Subcutaneous preadipocyte (primary cell): ENCODE data around the gene MAP2K7. TPM values are rescaled to one million over a fixed set of nuclear protein-coding genes. Genes with fewer than 3 reads are reported as not detected.

Experiments
- total RNA-seq: library from RNA; depleted of rRNA; stranded (reverse); fragments of >200 nt; gene quantifications from 2 replicates; pipeline ENCODE4 v1.2.3, GENCODE V29; 2012

MAP2K7 gene
- total RNA-seq = 8.5 and 14.1 TPM in 2 replicates

DNA sequence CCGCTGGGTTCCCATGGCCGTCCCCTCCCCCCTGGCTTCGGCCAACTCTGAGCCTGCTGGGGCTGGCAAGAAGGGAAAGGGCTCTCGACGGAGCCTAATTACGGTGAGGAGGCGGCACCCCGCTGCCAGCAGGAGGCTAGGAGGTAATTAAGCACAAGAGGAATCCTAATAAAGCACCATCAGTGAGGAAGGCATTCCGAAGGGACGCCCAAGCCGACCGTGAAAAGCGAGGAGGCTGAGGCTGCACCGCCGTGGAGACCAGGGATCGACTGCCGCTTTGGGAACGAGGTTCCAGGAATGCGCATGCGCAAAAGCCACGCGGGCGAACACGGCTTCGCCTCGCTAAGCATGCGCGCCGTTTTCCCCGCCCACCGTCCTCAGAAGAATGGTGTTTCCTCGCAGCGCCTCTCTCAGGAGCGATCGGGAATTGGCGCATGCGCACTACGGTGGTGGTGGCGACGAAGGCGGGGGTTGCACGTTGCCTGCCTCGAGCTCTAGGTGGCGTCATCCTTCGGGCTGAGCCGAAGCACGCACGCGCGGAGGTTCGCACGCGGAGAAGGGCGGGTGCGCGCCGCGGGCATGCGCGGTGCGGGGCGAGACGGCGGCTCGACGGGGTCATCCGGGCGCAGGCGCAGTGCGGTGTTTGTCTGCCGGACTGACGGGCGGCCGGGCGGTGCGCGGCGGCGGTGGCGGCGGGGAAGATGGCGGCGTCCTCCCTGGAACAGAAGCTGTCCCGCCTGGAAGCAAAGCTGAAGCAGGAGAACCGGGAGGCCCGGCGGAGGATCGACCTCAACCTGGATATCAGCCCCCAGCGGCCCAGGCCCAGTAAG, at the start of gene MAP2K7:
MAP2K7 (plus strand) TSS at position 634 of the 830 bp plus-strand sequence; CDS start at position 702, 68 bp downstream.

DNA sequence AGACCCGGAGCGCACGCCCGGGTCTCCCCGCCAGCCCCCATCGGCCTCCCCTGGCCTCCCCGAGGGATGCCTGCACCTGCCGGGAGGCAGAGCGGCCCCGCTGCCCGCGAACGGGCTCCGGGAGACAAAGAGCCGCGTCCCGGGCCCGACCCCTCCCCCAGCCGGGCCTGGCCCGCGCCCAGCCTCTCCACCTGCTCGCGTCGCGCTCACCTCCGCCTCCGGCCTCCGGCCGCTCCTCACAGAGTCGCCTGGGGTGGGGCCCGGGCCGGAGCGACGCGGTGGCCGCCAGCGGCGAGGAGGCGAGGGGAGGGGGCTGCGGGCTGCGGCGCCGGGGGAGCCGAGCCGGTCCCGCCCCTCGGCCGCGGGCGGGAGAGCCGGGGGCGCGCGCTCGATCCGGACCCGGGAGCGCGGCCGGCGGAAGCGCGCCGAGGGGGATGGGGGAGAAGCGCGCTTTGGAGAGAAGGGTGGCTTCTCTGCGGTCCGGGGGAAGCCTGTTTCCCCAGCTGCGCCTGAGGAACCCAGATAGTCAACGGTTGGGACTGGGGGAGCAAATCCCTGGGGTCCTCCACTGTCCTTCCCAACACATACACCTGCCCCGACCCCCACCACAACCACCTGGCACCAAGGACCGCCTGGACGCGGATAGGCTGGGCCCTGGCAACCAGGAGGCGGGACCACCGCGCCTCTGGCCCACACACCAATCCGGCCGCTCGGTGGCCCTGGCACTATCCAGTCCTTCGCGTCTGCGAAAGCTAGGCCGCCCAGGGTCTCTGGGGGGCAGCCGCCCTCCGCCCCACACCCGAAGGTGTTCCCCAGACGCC, 29.4 kb upstream of the MAP2K7 start, which contains the start of gene PRR36:
PRR36 (minus strand) TSS at position 315 of the 821 bp plus-strand sequence. CDS start 701 bp downstream, outside the sequence.

DNA sequence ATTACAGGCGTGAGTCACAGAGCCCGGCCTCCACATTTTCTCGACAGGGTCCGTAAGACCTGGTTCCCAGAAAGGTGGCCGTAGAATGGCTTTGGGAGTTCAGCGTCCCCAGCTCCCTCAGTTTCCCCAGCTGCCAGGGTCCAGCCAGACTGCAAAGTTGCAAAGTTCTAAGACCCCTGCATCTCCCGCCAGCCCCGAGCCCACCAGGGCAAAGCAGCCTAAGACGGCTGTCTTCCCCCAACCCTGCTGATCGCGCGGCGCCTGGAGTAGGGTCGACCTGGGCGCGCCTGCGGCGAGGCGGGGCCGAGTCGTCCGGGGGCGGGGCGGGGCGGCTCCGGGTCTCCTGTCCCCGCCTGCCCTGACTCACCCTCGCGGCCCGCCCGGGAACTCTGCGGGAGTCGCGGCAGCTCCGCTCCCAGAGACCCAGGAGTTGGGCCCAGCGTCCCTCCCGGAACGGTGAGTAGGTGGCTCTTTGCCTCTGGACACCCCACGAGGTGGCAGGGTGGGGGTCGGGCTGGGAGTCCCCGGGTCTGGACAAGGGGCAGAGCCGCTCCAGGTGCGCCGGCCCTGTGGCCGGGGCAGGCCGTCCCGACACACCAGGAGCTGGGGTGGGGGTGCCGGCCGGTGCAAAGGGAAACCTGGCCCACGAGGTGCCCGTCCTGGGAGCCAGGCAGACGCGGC, 15.4 kb upstream of the MAP2K7 start, which contains the start of gene LRRC8E:
LRRC8E (plus strand) TSS at position 366 of the 681 bp plus-strand sequence. CDS start 7,094 bp downstream, outside the sequence.

DNA sequence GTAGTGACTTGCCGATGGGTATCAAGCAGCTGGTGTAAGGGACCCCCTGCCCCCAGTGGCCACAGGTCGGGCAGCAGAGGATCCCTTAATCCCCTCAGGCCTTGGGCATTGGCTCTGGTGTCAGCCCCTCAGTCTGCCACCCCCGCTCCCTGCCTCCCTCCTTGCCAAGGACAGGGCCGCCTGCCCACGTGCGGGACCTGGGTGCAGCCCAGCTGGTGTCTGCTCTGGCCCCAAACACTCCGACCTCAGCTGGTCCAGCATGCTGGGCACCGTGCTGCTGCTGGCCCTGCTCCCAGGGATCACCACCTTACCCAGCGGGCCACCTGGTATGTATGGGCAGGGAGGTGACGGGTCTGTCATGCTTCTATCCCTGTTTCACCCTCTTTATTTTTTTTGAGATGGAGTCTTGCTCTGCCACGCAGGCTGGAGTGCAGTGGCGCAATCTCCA, 10.9 kb downstream of the MAP2K7 start, which contains the start of gene TGFBR3L:
TGFBR3L (plus strand) TSS at position 233 of the 448 bp plus-strand sequence.

DNA sequence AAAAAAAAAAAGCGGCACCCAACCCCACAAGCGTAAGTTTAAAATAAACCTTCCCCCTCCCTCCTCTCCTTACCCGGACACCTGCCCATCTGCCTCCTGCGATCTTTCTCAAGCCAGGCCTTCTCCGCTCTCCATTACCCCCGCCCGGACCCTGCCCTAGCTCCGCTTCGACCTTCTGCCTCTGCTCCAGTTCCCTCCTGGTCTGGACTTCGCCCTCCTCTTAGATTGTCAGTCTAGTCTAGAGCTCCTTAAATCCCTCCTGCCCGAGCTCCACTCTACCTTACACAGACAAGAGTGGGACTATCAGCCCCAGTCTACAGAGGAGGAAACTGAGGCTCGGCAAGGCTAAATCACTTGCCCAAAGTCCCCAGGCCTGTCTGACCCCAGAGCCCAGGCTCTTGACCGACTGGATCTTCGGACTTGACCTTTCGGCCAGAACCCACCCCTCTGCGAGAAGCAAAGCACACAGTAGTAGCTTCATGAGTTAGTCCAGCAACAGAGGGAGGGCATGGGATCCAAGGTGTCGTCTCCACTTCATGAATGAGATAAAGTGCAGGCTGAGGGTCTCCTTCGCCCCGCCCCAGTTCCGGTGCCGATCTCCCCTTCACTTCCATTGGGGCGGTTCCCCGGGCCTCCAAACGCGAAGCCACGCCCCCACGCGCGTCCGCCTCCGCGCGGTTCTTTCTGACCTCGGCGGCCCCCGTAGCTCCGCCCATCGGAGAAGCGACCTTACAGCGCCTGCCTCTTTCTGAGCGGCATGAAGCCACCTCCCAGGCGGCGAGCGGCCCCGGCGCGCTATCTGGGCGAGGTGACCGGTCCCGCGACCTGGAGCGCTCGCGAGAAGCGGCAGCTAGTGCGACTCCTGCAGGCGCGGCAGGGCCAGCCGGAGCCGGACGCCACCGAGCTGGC, 16.2 kb downstream of the MAP2K7 start, which contains the start of gene SNAPC2:
SNAPC2 (plus strand) TSS at position 729 of the 909 bp plus-strand sequence; CDS start at position 758, 29 bp downstream.

DNA sequence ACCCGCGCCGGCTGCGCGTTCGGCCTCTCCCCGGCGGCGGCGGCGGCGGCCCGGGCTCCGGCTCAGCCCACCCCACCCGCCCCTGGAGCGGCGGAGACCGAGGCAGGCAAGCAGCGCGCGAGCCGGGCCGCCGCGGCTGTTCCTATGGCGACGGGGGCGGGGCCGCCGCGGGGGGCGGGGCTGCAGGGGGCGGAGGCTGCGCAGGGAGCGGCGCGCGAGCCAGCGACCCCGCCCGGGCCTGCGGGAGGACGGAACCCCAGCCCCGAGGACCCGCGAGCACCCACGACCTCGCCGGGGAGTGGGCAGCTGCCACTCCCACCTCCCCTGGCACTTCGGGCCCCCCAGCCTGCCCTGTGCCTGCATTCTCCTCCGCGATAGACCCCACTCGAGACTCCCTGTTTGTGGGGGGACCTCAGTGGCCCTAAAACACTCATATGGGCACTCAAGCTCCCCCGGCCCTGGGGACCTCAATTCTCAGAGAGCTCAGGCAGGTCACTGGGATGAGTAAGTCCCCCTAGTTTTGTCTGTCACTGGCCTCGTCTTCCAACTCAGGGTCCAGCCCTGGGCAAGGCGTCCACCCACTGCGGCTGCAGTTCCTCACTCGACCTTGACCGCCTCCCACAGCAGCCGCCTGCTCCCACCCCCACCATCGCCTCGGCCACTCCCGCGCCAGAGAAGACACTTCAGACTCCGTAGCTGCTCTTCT, 22.5 kb downstream of the MAP2K7 start, which contains the start of gene CTXN1:
CTXN1 (minus strand) TSS at position 115 of the 706 bp plus-strand sequence. CDS start 597 bp downstream, outside the sequence.

DNA sequence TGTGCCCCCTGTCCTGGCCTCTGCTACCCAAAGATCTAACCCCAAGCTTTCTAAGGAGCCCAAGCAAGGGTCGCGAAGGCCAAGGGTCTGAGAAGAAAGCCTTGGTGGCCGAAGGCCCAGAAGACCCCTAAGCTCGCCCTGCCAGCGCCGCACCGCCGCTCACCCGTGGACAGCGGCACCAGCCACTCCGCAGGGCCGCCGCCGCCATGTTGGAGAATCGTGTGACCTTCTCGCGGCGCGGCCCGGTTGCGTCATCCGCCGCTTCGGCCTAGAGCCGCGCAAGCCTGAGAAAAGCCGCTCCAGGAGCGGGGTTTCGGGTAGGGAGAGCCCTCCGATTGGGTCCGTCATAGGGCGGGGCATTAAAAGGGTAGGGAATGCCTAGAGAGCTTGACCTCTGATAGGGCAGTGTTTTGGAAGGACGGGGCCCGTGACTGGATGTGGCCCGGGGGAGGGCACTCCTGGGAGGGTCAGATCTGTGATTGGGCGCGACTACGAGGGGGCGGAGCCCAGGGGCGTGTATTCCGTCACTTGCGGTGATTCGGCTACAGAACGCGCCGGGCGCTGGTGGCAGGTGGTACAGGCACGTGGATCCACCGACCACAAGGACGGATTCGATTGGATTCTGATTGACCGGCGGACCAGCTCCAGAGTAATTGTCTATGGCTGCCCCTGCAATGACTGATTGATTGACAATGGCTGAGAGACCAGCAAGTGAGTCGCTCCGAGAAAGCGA, 39.9 kb downstream of the MAP2K7 start, which contains the start of gene TIMM44:
TIMM44 (minus strand) TSS at position 223 of the 733 bp plus-strand sequence; CDS start at position 208, 15 bp downstream.

Other genes starting within 250 kb of the MAP2K7 start
- gene RETN, start 234.8 kb upstream of the MAP2K7 start, total RNA-seq = not detected in 2 replicates
- gene MCEMP1, start 226.8 kb upstream of the MAP2K7 start, total RNA-seq = not detected in 2 replicates
- gene TRAPPC5, start 223.0 kb upstream of the MAP2K7 start, total RNA-seq = 16.6 and 24.3 TPM in 2 replicates
- gene FCER2, start 201.7 kb upstream of the MAP2K7 start, total RNA-seq = not detected in 2 replicates
- not detected in 2 replicates for gene CLEC4G, start 171.8 kb upstream of the MAP2K7 start, total RNA-seq
- not detected in 2 replicates for gene CD209, start 156.3 kb upstream of the MAP2K7 start, total RNA-seq
- gene CLEC4M, start 140.6 kb upstream of the MAP2K7 start, total RNA-seq = not detected in 2 replicates
- gene EVI5L, start 73.7 kb upstream of the MAP2K7 start, total RNA-seq = 19.5 and 19.7 TPM in 2 replicates
- not detected in 2 replicates for gene PRR36, start 29.5 kb upstream of the MAP2K7 start, total RNA-seq
- gene LRRC8E, start 15.4 kb upstream of the MAP2K7 start, total RNA-seq = 5.1 and 6.2 TPM in 2 replicates
- 0.37 and 0.78 TPM in 2 replicates for gene TGFBR3L, start 11.0 kb downstream of the MAP2K7 start, total RNA-seq
- 27.4 and 31.6 TPM in 2 replicates for gene SNAPC2, start 16.5 kb downstream of the MAP2K7 start, total RNA-seq
- 0.73 and 0.78 TPM in 2 replicates for gene CTXN1, start 22.3 kb downstream of the MAP2K7 start, total RNA-seq
- 51.6 and 53.3 TPM in 2 replicates for gene TIMM44, start 39.8 kb downstream of the MAP2K7 start, total RNA-seq
- gene ELAVL1, start 101.8 kb downstream of the MAP2K7 start, total RNA-seq = 22.4 and 40.3 TPM in 2 replicates
- not detected in 2 replicates for gene CCL25, start 148.9 kb downstream of the MAP2K7 start, total RNA-seq
- not detected in 2 replicates for gene FBN3, start 245.7 kb downstream of the MAP2K7 start, total RNA-seq